OCI-M2 (cell line): ENCODE data around the gene RRP36.
"Not testable (repeated sequence)": the region's sequence is repeated elsewhere in the genome, so short reads cannot be mapped to it uniquely, and the experiment has no call there.

Experiments
- DNase-seq: peaks from one replicate; lab custom pipeline; 2025; ENCODE audit not compliant: unreplicated experiment; lab: John Stamatoyannopoulos, UW

Gene RRP36

GRCh38 chr6:43036712-43037111 lies 15.3 kb downstream of the RRP36 start:
- DNase-seq: no peak

GRCh38 chr6:43037197-43037596 lies 15.8 kb downstream of the RRP36 start:
- no peak for DNase-seq

- DNase-seq: no peak
These were observed 16.3 kb downstream of the RRP36 start for GRCh38 chr6:43037706-43038105.

GRCh38 chr6:43038727-43039126 lies 17.3 kb downstream of the RRP36 start:
- DNase-seq: no peak

- no peak for DNase-seq
These were observed 19.3 kb downstream of the RRP36 start for GRCh38 chr6:43040542-43041257.

GRCh38 chr6:43041475-43041874 lies 20.1 kb downstream of the RRP36 start:
- DNase-seq: not testable (repeated sequence)

GRCh38 chr6:43043310-43043709 lies 21.9 kb downstream of the RRP36 start:
- DNase-seq: no peak

GRCh38 chr6:43045371-43045930 lies 24.0 kb downstream of the RRP36 start:
- no peak for DNase-seq

- no peak for DNase-seq
These were observed 26.6 kb downstream of the RRP36 start for GRCh38 chr6:43047998-43048397.

- no peak for DNase-seq
These were observed 29.6 kb downstream of the RRP36 start for GRCh38 chr6:43050981-43051380.

GRCh38 chr6:43052225-43052841 lies 30.9 kb downstream of the RRP36 start:
- DNase-seq: no peak

GRCh38 chr6:43052842-43053544 lies 31.6 kb downstream of the RRP36 start:
- DNase-seq: no peak

GRCh38 chr6:43053545-43054205 lies 32.3 kb downstream of the RRP36 start, which contains the start of gene CUL7:
TSS of gene CUL7 (minus strand) at chr6:43053851. CDS start at chr6:43052788, 1,063 bp downstream.
- peak; percentile 82 for DNase-seq

- no peak for DNase-seq
These were observed 33.0 kb downstream of the RRP36 start for GRCh38 chr6:43054206-43054943.

GRCh38 chr6:43055966-43056365 lies 34.5 kb downstream of the RRP36 start:
- no peak for DNase-seq

GRCh38 chr6:43058531-43058930 lies 37.1 kb downstream of the RRP36 start:
- DNase-seq: no peak

GRCh38 chr6:43059168-43060033 lies 38.0 kb downstream of the RRP36 start, which contains the start of the genes KLC4 and MRPL2:
TSS of gene KLC4 (plus strand) at chr6:43059631. CDS start at chr6:43061336, 1,705 bp downstream.
TSS of gene MRPL2 (minus strand) at chr6:43059434. CDS start at chr6:43059381, 53 bp downstream.
- DNase-seq: peak; percentile 92

GRCh38 chr6:43060034-43060754 lies 38.8 kb downstream of the RRP36 start:
- no peak for DNase-seq
